B cell (primary cell): ENCODE data around the gene TRAF3. TPM values are rescaled to one million over a fixed set of nuclear protein-coding genes. Genes with fewer than 3 reads are reported as not detected.
A peak's percentile ranks its signal among the peaks of the same experiment; 100 is the strongest.

Experiments used
- ATAC-seq: fragments of 200-7000 bp; cut with Tn5 transposase; one replicate; pipeline ENCODE4 v1.10.0; 2021; ENCODE audit warnings: low read depth, mild to moderate bottlenecking, moderate number of reproducible peaks, moderate library complexity
- CTCF ChIA-PET: fragments of 350-600 bp; sonication (Branson Sonifier 250); formaldehyde crosslinking; loops from one replicate; lab custom pipeline; 2021; ENCODE audit warnings: antibody characterized with exemption, inconsistent platforms; lab: Charles Lee
- POLR2A ChIA-PET: fragments of 350-600 bp; sonication (Branson Sonifier 250); formaldehyde crosslinking; loops from one replicate; lab custom pipeline; 2021; ENCODE audit warnings: antibody characterized with exemption; lab: Charles Lee
- DNase-seq: peaks from one replicate; pipeline ENCODE4 v3.0.0; 2013
- H2AFZ ChIP-seq: 2 replicates; pipeline ENCODE4 v1.6.1; 2012; ENCODE audit warnings: mild to moderate bottlenecking, low read depth, low read length; ENCODE audit not compliant: insufficient read depth, poor library complexity, severe bottlenecking
- H3K27ac ChIP-seq, 2 donors: 1 replicate in 1 of 2; 2 replicates in 1 of 2; pipeline ENCODE4 v1.5.1; 2012 to 2013; ENCODE audit warnings: low read length in 2 of 2, mild to moderate bottlenecking in 2 of 2, moderate library complexity in 1 of 2
- H3K27me3 ChIP-seq, 4 experiments: fragments of 200-600 bp in 1 of 4; sonication (generic) in 1 of 4; replicated peaks in 1 of 4; 1 replicate in 2 of 4; 2 replicates in 2 of 4; pipeline versions ENCODE4 v1.6.1 to v1.7.0; 2013 to 2016; ENCODE audit warnings: low read length in 3 of 4, mild to moderate bottlenecking in 2 of 4, mixed read lengths in 1 of 4, moderate library complexity in 1 of 4; ENCODE audit not compliant: insufficient read depth in 4 of 4, control insufficient read depth in 3 of 4; ENCODE audit errors: control extremely low read depth in 1 of 4
- H3K36me3 ChIP-seq, 2 experiments: replicated peaks in 1 of 2; 1 replicate in 1 of 2; 2 replicates in 1 of 2; pipeline versions ENCODE4 v1.6.1 to v1.7.1; 2013; ENCODE audit warnings: low read length in 1 of 2; ENCODE audit not compliant: insufficient read depth in 2 of 2, control insufficient read depth in 1 of 2; ENCODE audit errors: control extremely low read depth in 1 of 2, extremely low read depth in 1 of 2
- H3K4me1 ChIP-seq, 2 donors: fragments of 200-600 bp in 1 of 2; sonication (generic) in 1 of 2; 1 replicate in 1 of 2; 2 replicates in 1 of 2; pipeline versions ENCODE4 v1.5.1 to v1.6.1; 2013 to 2017; ENCODE audit warnings: low read length in 2 of 2; ENCODE audit not compliant: control insufficient read depth in 2 of 2, insufficient read depth in 2 of 2
- H3K4me2 ChIP-seq: replicated peaks from 2 replicates; pipeline ENCODE3; 2012; ENCODE audit warnings: mild to moderate bottlenecking, low read depth, low read length; ENCODE audit not compliant: poor library complexity, severe bottlenecking
- H3K4me3 ChIP-seq, 5 experiments: fragments of 200-600 bp in 1 of 5; sonication (generic) in 1 of 5; 1 replicate in 3 of 5; 2 replicates in 2 of 5; pipeline versions ENCODE4 v1.5.1 to v1.7.0; 2011 to 2016; ENCODE audit warnings: low read length in 4 of 5, mild to moderate bottlenecking in 4 of 5, low read depth in 2 of 5, control low read depth in 1 of 5, moderate library complexity in 1 of 5; ENCODE audit not compliant: insufficient read depth in 1 of 5; ENCODE audit errors: control extremely low read depth in 1 of 5, extremely low read depth in 1 of 5
- H3K79me2 ChIP-seq: fragments of 200-600 bp; sonication (generic); one replicate; pipeline ENCODE4 v1.6.0; 2016; ENCODE audit warnings: low read length; ENCODE audit not compliant: control insufficient read depth, insufficient read depth
- H3K9ac ChIP-seq: fragments of 200-600 bp; sonication (generic); 2 replicates; pipeline ENCODE4 v1.6.1; 2017; ENCODE audit warnings: mild to moderate bottlenecking, low read length, moderate library complexity
- H3K9me3 ChIP-seq, 3 donors: one replicate each; pipeline versions ENCODE4 v1.6.1 to v1.7.1; 2013; ENCODE audit warnings: low read length in 2 of 3; ENCODE audit not compliant: control insufficient read depth in 2 of 3, insufficient read depth in 1 of 3; ENCODE audit errors: control extremely low read depth in 1 of 3
- H4K20me1 ChIP-seq: 2 replicates; pipeline ENCODE4 v1.6.0; 2012; ENCODE audit warnings: mild to moderate bottlenecking, low read length; ENCODE audit not compliant: insufficient read depth, control insufficient read depth, poor library complexity, severe bottlenecking
- H3K27ac Mint-ChIP-seq: one replicate; pipeline ENCODE4 v1.8.0; 2021; ENCODE audit warnings: mixed read lengths
- H3K27me3 Mint-ChIP-seq: one replicate; pipeline ENCODE4 v1.8.0; 2021; ENCODE audit warnings: mixed read lengths
- H3K4me1 Mint-ChIP-seq: one replicate; pipeline ENCODE4 v1.8.0; 2021; ENCODE audit warnings: mixed read lengths
- H3K4me3 Mint-ChIP-seq: one replicate; pipeline ENCODE4 v1.8.0; 2021; ENCODE audit warnings: mixed read lengths
- H3K9me3 Mint-ChIP-seq: one replicate; pipeline ENCODE4 v1.8.0; 2022; ENCODE audit warnings: mixed read lengths; ENCODE audit not compliant: insufficient read depth
- CTCF ChIP-seq: fragments of 200-600 bp; IDR thresholded peaks from one replicate; pipeline ENCODE4 v1.8.0; 2022; ENCODE audit warnings: antibody characterized with exemption, mild to moderate bottlenecking
- EZH2 ChIP-seq: IDR thresholded peaks from 2 replicates; pipeline ENCODE4 v1.6.1; 2012; ENCODE audit warnings: borderline replicate concordance, low read depth, mild to moderate bottlenecking, moderate library complexity, low read length; ENCODE audit not compliant: insufficient read depth, poor library complexity, severe bottlenecking
- WGBS: methylation state at CpG from one replicate; pipeline ENCODE4 v1.1.5; 2013; ENCODE audit warnings: missing lambda C conversion rate; ENCODE audit not compliant: insufficient coverage; 5-methylcytosine and 5-hydroxymethylcytosine counted together
- intact Hi-C: fragments of 100-400 bp; cut with micrococcal nuclease; formaldehyde crosslinking; loops from one replicate; pipeline ENCODE4 v1.10.0; 2022
- polyA plus RNA-seq: library from polyadenylated mRNA; depleted of rRNA; stranded (reverse); fragments of >200 nt; gene quantifications from 2 replicates; pipeline ENCODE4 v1.2.3, GENCODE V29; 2012
- total RNA-seq, 2 donors: library from RNA; stranded (reverse); fragments of 120-200 nt in 1 of 2; gene quantifications; 1 replicate in 1 of 2; 2 replicates in 1 of 2; pipeline versions ENCODE4 v1.2.3 to v1.2.4, GENCODE V29; 2013 to 2022

Gene TRAF3
- total and polyA plus RNA-seq, 2 donors (not counting 1 experiment from before 2014, with no cell fraction given) = 42.8 to 89.8 TPM

- intact Hi-C loops = loop anchor here (1.0 to 10.0 kb wide), 2 partner anchors 79 to 282 kb away; partner anchors contain the start of gene CDC42BPB
- no peak overlapping the region for H2AFZ ChIP-seq
- no peak overlapping the region for H3K9ac ChIP-seq
- CTCF ChIA-PET = interaction anchor here (0.9 to 2.2 kb wide), 11 partner anchors 12 to 332 kb away, joined by 3 to 28 read pairs (median 4); no protein-coding TSS in a partner anchor
- DNase-seq (peak; percentile 66), ATAC-seq (no peak)
- peaks cover 12% of the 10 kb centered on the region for H3K79me2 ChIP-seq
- Mint-ChIP-seq H3K27me3 (no peaks in the 10 kb centered on the region), H3K9me3 (no peaks in the 10 kb centered on the region), H3K4me1 (peaks cover 60% of the 10 kb centered on the region), H3K27ac (peak overlapping the region; percentile 74), H3K4me3 (peak overlapping the region; percentile 58)
- H3K4me2 ChIP-seq = peak overlapping the region; percentile 29
- H3K4me3 ChIP-seq = no peak overlapping the region
- no peaks in the 10 kb centered on the region for H4K20me1 ChIP-seq
- peaks cover 0 to 8% (median 0%) of the 10 kb centered on the region in 3 donors for H3K9me3 ChIP-seq
- no peaks in the 10 kb centered on the region for H3K36me3 ChIP-seq
- POLR2A ChIA-PET = interaction anchor here (0.5 to 0.7 kb wide), 4 partner anchors 43 to 943 kb away, joined by 3 to 4 read pairs (median 4); partner anchors contain the start of gene ZFYVE21
- TF ChIP-seq EZH2 (no peak), CTCF (no peak)
- H3K27ac ChIP-seq = no peak overlapping the region
- peaks cover 59 to 72% of the 10 kb centered on the region in 2 donors for H3K4me1 ChIP-seq
- no peaks in the 10 kb centered on the region for H3K27me3 ChIP-seq
- 72% methylated on average over 13 of the region's 22 CpGs for WGBS
Measured at GRCh38 chr14:102772781-102773570, 4.3 kb upstream of the TRAF3 start.
